B cell (primary cell): ENCODE measurements around the gene NUBP2. TPM values are rescaled to one million over a fixed set of nuclear protein-coding genes. Genes with fewer than 3 reads are reported as not detected.

Experiments used
- ATAC-seq: fragments of 200-7000 bp; cut with Tn5 transposase; one replicate; pipeline ENCODE4 v1.10.0; 2021; ENCODE audit warnings: low read depth, mild to moderate bottlenecking, moderate number of reproducible peaks, moderate library complexity
- CTCF ChIA-PET: fragments of 350-600 bp; sonication (Branson Sonifier 250); formaldehyde crosslinking; loops from one replicate; lab custom pipeline; 2021; ENCODE audit warnings: antibody characterized with exemption, inconsistent platforms; lab: Charles Lee
- POLR2A ChIA-PET: fragments of 350-600 bp; sonication (Branson Sonifier 250); formaldehyde crosslinking; loops from one replicate; lab custom pipeline; 2021; ENCODE audit warnings: antibody characterized with exemption; lab: Charles Lee
- DNase-seq: peaks from one replicate; pipeline ENCODE4 v3.0.0; 2013
- H2AFZ ChIP-seq: 2 replicates; pipeline ENCODE4 v1.6.1; 2012; ENCODE audit warnings: mild to moderate bottlenecking, low read depth, low read length; ENCODE audit not compliant: insufficient read depth, poor library complexity, severe bottlenecking
- H3K27ac ChIP-seq, 2 donors: 1 replicate in 1 of 2; 2 replicates in 1 of 2; pipeline ENCODE4 v1.5.1; 2012 to 2013; ENCODE audit warnings: low read length in 2 of 2, mild to moderate bottlenecking in 2 of 2, moderate library complexity in 1 of 2
- H3K27me3 ChIP-seq, 4 experiments: fragments of 200-600 bp in 1 of 4; sonication (generic) in 1 of 4; replicated peaks in 1 of 4; 1 replicate in 2 of 4; 2 replicates in 2 of 4; pipeline versions ENCODE4 v1.6.1 to v1.7.0; 2013 to 2016; ENCODE audit warnings: low read length in 3 of 4, mild to moderate bottlenecking in 2 of 4, mixed read lengths in 1 of 4, moderate library complexity in 1 of 4; ENCODE audit not compliant: insufficient read depth in 4 of 4, control insufficient read depth in 3 of 4; ENCODE audit errors: control extremely low read depth in 1 of 4
- H3K36me3 ChIP-seq, 2 experiments: replicated peaks in 1 of 2; 1 replicate in 1 of 2; 2 replicates in 1 of 2; pipeline versions ENCODE4 v1.6.1 to v1.7.1; 2013; ENCODE audit warnings: low read length in 1 of 2; ENCODE audit not compliant: insufficient read depth in 2 of 2, control insufficient read depth in 1 of 2; ENCODE audit errors: control extremely low read depth in 1 of 2, extremely low read depth in 1 of 2
- H3K4me1 ChIP-seq, 2 donors: fragments of 200-600 bp in 1 of 2; sonication (generic) in 1 of 2; 1 replicate in 1 of 2; 2 replicates in 1 of 2; pipeline versions ENCODE4 v1.5.1 to v1.6.1; 2013 to 2017; ENCODE audit warnings: low read length in 2 of 2; ENCODE audit not compliant: control insufficient read depth in 2 of 2, insufficient read depth in 2 of 2
- H3K4me2 ChIP-seq: replicated peaks from 2 replicates; pipeline ENCODE3; 2012; ENCODE audit warnings: mild to moderate bottlenecking, low read depth, low read length; ENCODE audit not compliant: poor library complexity, severe bottlenecking
- H3K4me3 ChIP-seq, 5 experiments: fragments of 200-600 bp in 1 of 5; sonication (generic) in 1 of 5; 1 replicate in 3 of 5; 2 replicates in 2 of 5; pipeline versions ENCODE4 v1.5.1 to v1.7.0; 2011 to 2016; ENCODE audit warnings: low read length in 4 of 5, mild to moderate bottlenecking in 4 of 5, low read depth in 2 of 5, control low read depth in 1 of 5, moderate library complexity in 1 of 5; ENCODE audit not compliant: insufficient read depth in 1 of 5; ENCODE audit errors: control extremely low read depth in 1 of 5, extremely low read depth in 1 of 5
- H3K79me2 ChIP-seq: fragments of 200-600 bp; sonication (generic); one replicate; pipeline ENCODE4 v1.6.0; 2016; ENCODE audit warnings: low read length; ENCODE audit not compliant: control insufficient read depth, insufficient read depth
- H3K9ac ChIP-seq: fragments of 200-600 bp; sonication (generic); 2 replicates; pipeline ENCODE4 v1.6.1; 2017; ENCODE audit warnings: mild to moderate bottlenecking, low read length, moderate library complexity
- H3K9me3 ChIP-seq, 3 donors: one replicate each; pipeline versions ENCODE4 v1.6.1 to v1.7.1; 2013; ENCODE audit warnings: low read length in 2 of 3; ENCODE audit not compliant: control insufficient read depth in 2 of 3, insufficient read depth in 1 of 3; ENCODE audit errors: control extremely low read depth in 1 of 3
- H4K20me1 ChIP-seq: 2 replicates; pipeline ENCODE4 v1.6.0; 2012; ENCODE audit warnings: mild to moderate bottlenecking, low read length; ENCODE audit not compliant: insufficient read depth, control insufficient read depth, poor library complexity, severe bottlenecking
- H3K27ac Mint-ChIP-seq: one replicate; pipeline ENCODE4 v1.8.0; 2021; ENCODE audit warnings: mixed read lengths
- H3K27me3 Mint-ChIP-seq: one replicate; pipeline ENCODE4 v1.8.0; 2021; ENCODE audit warnings: mixed read lengths
- H3K4me1 Mint-ChIP-seq: one replicate; pipeline ENCODE4 v1.8.0; 2021; ENCODE audit warnings: mixed read lengths
- H3K4me3 Mint-ChIP-seq: one replicate; pipeline ENCODE4 v1.8.0; 2021; ENCODE audit warnings: mixed read lengths
- H3K9me3 Mint-ChIP-seq: one replicate; pipeline ENCODE4 v1.8.0; 2022; ENCODE audit warnings: mixed read lengths; ENCODE audit not compliant: insufficient read depth
- CTCF ChIP-seq: fragments of 200-600 bp; IDR thresholded peaks from one replicate; pipeline ENCODE4 v1.8.0; 2022; ENCODE audit warnings: antibody characterized with exemption, mild to moderate bottlenecking
- EZH2 ChIP-seq: IDR thresholded peaks from 2 replicates; pipeline ENCODE4 v1.6.1; 2012; ENCODE audit warnings: borderline replicate concordance, low read depth, mild to moderate bottlenecking, moderate library complexity, low read length; ENCODE audit not compliant: insufficient read depth, poor library complexity, severe bottlenecking
- WGBS: methylation state at CpG from one replicate; pipeline ENCODE4 v1.1.5; 2013; ENCODE audit warnings: missing lambda C conversion rate; ENCODE audit not compliant: insufficient coverage; 5-methylcytosine and 5-hydroxymethylcytosine counted together
- intact Hi-C: fragments of 100-400 bp; cut with micrococcal nuclease; formaldehyde crosslinking; loops from one replicate; pipeline ENCODE4 v1.10.0; 2022
- polyA plus RNA-seq: library from polyadenylated mRNA; depleted of rRNA; stranded (reverse); fragments of >200 nt; gene quantifications from 2 replicates; pipeline ENCODE4 v1.2.3, GENCODE V29; 2012
- total RNA-seq, 2 donors: library from RNA; stranded (reverse); fragments of 120-200 nt in 1 of 2; gene quantifications; 1 replicate in 1 of 2; 2 replicates in 1 of 2; pipeline versions ENCODE4 v1.2.3 to v1.2.4, GENCODE V29; 2013 to 2022

Gene NUBP2
- total and polyA plus RNA-seq, 2 donors (not counting 1 experiment from before 2014, with no cell fraction given) = 50.2 to 71.7 TPM

- peaks cover 79% of the 10 kb centered on the region for H4K20me1 ChIP-seq
- peaks cover 0 to 29% of the 10 kb centered on the region in 2 experiments for H3K36me3 ChIP-seq
- H3K27me3 Mint-ChIP-seq = no peaks in the 10 kb centered on the region
- peaks cover 30% of the 10 kb centered on the region for H3K4me1 Mint-ChIP-seq
- no peak overlapping the region for H3K9ac ChIP-seq
- H3K9me3 ChIP-seq = no peaks in the 10 kb centered on the region
- TF ChIP-seq CTCF = no peak
- TF ChIP-seq EZH2 = no peak
- H3K27me3 ChIP-seq = no peaks in the 10 kb centered on the region
- WGBS = 97% methylated on average over 22 of the region's 22 CpGs
- no peak overlapping the region for H3K4me2 ChIP-seq
- peaks cover 24 to 42% of the 10 kb centered on the region in 2 donors for H3K4me1 ChIP-seq
- H3K9me3 Mint-ChIP-seq = no peaks in the 10 kb centered on the region
- ATAC-seq = no peak
- H3K27ac ChIP-seq = no peak overlapping the region
- H3K4me3 Mint-ChIP-seq = no peak overlapping the region
- peaks cover 55% of the 10 kb centered on the region for H3K79me2 ChIP-seq
- H3K4me3 ChIP-seq = no peak overlapping the region
- H2AFZ ChIP-seq = no peak overlapping the region
- intact Hi-C loops = no loop called here
- no peak for DNase-seq
- CTCF ChIA-PET = interaction anchor here (0.6 kb wide), 1 partner anchor 76 kb away, joined by 3 read pairs; no protein-coding TSS in a partner anchor
- POLR2A ChIA-PET = no interaction called here
- H3K27ac Mint-ChIP-seq = peak overlapping the region; percentile 32
Observed at GRCh38 chr16:1776991-1777374, 5.8 kb upstream of the NUBP2 start.

GRCh38 chr16:1777375-1778199 lies 5.2 kb upstream of the NUBP2 start:
- Histone ChIP-seq H3K79me2 (peaks cover 53% of the 10 kb centered on the region), H2AFZ (no peak overlapping the region), H3K27me3 (no peaks in the 10 kb centered on the region), H3K36me3 (peaks cover 0 to 29% of the 10 kb centered on the region in 2 experiments), H3K9ac (no peak overlapping the region), H3K4me1 (peaks cover 21 to 37% of the 10 kb centered on the region in 2 donors), H3K27ac (no peak overlapping the region), H3K9me3 (no peaks in the 10 kb centered on the region), H3K4me3 (no peak overlapping the region), H4K20me1 (peaks cover 73% of the 10 kb centered on the region), H3K4me2 (no peak overlapping the region)
- Mint-ChIP-seq H3K27ac (no peak overlapping the region), H3K4me3 (no peak overlapping the region), H3K9me3 (no peaks in the 10 kb centered on the region), H3K27me3 (no peaks in the 10 kb centered on the region), H3K4me1 (peaks cover 26% of the 10 kb centered on the region)
- no peak for DNase-seq
- no peak for TF ChIP-seq EZH2
- no peak for TF ChIP-seq CTCF
- 82% methylated on average over 36 of the region's 36 CpGs for WGBS
- ChIA-PET POLR2A (no interaction called here), CTCF (no interaction called here)
- intact Hi-C loops = no loop called here
- ATAC-seq = no peak
